GM12874 (cell line): Measurements from ENCODE around the gene ACAP3.

Experiments
- TF ChIP-seq, protein P1 (sequence below): IDR thresholded peaks from 2 replicates; pipeline ENCODE4 v1.5.1; 2011; ENCODE audit warnings: low read depth, mild to moderate bottlenecking, control low read depth, low read length, moderate library complexity; ENCODE audit not compliant: insufficient read depth

The ACAP3 gene

DNA sequence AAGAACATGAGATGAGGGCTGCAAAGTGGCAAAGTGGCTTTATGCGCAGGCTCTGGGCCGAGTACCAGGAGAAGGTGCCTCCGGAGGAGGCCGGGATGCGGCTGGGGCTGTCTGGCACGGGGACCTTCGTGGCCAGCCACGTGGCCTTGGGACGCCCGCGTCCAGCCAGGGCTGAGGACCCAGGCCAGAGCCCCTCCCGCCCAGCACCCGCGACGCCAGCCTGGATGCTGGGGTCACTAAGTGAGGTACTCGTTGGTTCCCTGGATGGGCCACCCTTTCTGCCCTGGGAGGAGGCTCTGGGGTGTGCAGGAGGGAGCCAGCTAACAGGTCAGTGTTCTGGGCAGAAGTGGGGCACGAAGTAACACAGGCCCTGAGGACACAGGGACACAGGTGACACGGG, 14.9 kb downstream of the ACAP3 start:
- TF ChIP-seq, protein P1, sequence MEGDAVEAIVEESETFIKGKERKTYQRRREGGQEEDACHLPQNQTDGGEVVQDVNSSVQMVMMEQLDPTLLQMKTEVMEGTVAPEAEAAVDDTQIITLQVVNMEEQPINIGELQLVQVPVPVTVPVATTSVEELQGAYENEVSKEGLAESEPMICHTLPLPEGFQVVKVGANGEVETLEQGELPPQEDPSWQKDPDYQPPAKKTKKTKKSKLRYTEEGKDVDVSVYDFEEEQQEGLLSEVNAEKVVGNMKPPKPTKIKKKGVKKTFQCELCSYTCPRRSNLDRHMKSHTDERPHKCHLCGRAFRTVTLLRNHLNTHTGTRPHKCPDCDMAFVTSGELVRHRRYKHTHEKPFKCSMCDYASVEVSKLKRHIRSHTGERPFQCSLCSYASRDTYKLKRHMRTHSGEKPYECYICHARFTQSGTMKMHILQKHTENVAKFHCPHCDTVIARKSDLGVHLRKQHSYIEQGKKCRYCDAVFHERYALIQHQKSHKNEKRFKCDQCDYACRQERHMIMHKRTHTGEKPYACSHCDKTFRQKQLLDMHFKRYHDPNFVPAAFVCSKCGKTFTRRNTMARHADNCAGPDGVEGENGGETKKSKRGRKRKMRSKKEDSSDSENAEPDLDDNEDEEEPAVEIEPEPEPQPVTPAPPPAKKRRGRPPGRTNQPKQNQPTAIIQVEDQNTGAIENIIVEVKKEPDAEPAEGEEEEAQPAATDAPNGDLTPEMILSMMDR, result no peak

DNA sequence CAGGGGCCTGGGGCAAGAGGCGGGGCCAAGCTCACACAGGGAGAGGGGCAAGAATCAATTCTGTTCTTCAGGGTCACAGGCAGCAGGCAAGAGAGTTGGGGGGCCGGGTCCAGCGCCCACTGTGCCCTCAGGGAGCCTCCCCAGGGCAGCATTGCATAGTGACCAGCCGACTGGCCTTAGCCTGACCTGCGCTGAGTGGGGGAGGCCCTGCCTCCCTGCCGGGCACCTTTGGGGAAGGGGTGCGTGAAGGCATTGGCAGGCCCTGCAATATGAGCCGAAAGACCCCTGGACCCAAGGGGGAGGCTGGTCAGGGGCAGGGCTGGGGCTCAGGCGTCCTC, 15.3 kb downstream of the ACAP3 start:
- TF ChIP-seq, protein P1, result no peak

DNA sequence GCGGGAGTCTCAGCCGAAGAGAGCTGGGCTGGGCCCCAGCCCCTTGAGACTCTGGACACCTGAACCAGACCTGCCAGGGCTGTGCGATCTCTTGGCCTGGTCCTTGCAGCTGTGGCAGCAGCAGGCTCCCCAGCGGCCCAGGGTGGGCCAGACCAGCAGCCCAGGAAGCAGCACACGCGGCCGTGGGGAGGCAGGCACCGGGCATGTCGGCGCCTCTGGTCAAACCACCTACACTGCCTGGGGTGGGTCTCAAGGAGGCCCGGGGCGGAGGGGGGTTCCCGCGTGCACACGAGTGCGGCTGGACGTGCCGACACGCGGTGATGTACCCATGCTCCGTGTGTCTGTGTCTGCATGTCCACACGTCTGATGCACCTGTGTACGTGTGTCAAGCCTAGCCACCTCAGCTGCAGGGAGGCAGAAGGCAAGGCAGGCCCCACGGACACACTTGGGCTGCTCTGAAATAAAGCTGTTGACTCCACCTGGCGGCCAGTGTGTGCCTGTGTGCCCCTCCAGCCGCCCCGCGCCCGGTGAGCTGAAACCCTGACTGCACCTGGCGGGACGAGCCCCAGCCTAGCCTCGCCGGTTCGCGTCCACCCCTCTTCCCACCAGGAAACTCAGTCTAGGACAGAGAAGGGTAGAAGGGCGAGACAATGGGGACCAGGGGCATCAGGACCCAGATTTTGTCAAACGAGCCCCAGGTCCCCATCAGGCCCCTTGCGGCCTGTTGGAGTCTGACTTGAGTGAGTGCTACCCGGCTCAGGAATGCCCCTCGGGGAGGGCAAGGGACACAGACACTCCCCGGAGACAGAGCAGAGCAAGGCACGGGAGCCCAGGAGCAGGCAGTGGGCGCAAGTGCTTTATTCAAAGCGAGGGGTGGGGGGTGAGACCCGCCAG, 15.9 kb downstream of the ACAP3 start:
- TF ChIP-seq, protein P1, result peak; percentile 81

DNA sequence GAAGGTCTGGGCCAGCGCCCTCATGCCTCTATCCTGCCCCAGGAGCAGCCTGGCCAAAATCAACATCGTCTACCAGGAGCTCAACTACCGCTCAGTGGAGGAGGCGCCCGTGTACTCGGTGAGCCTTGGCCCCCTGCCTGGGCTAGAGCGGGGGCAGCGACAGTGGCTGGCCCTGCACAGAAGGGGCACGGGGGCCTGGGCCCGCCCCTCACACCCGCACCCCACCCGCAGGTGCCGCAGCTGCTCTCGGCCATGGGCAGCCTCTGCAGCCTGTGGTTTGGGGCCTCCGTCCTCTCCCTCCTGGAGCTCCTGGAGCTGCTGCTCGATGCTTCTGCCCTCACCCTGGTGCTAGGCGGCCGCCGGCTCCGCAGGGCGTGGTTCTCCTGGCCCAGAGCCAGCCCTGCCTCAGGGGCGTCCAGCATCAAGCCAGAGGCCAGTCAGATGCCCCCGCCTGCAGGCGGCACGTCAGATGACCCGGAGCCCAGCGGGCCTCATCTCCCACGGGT, 16.7 kb downstream of the ACAP3 start:
- TF ChIP-seq, protein P1, result no peak

DNA sequence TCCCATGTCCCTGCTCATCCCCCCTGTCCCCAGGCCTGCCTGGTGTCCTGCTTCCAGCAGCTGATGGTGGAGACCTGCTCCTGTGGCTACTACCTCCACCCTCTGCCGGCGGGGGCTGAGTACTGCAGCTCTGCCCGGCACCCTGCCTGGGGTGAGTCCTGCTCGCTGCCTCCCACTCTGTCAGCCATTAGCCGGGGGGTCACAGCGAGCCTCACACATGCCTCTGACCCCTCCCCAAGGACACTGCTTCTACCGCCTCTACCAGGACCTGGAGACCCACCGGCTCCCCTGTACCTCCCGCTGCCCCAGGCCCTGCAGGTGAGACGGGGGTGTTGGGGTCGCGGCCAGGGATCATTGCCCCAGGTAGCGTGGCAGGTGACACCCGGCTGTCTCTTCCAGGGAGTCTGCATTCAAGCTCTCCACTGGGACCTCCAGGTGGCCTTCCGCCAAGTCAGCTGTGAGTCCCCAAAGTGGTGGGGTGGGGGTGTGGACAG, 17.4 kb downstream of the ACAP3 start:
- TF ChIP-seq, protein P1, result peak; percentile 56; the same call in 1 of the 2 replicates

DNA sequence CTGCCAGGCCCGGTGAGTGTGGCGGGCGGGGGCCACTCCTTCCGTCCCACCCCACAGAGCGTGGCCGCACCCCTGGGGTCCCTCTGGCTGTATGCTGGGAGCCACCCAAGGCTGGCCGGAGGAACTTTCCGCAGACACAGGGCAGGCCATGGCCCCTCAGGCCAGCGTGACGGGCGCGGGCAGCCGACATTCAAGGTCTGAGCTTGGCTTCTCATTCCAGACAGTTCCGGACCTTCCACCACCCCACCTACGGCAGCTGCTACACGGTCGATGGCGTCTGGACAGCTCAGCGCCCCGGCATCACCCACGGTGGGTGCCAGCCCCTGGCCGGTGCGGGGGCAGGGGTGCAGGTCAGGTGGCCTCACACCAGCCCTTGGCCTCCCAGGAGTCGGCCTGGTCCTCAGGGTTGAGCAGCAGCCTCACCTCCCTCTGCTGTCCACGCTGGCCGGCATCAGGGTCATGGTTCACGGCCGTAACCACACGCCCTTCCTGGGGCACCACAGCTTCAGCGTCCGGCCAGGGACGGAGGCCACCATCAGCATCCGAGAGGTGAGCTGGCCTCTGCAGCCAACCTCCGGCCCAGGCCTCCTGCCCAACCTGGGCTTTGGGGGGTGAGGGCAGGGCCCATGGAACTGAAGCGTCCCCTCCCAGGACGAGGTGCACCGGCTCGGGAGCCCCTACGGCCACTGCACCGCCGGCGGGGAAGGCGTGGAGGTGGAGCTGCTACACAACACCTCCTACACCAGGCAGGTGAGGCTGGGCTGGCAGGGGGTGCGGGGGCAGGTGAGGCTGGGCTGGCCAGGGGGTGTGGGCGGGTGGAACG, 20.2 kb downstream of the ACAP3 start:
- TF ChIP-seq, protein P1, result no peak
